Caco-2 (cell line): ENCODE results near the gene KCND3. TPM values are rescaled to one million over a fixed set of nuclear protein-coding genes. Genes with fewer than 3 reads are reported as not detected.

ENCODE experiments used
- BruUV-seq: library from RNA; stranded (reverse); fragments of 400-500 nt; replicated peaks from 2 replicates; lab custom pipeline; 2021; lab: Mats Ljungman, UMichigan
- CTCF ChIA-PET: fragments of 300-600 bp; sonication (Branson Sonifier 250); formaldehyde crosslinking; loops from one replicate; lab custom pipeline; 2022; ENCODE audit warnings: antibody characterized with exemption; lab: Charles Lee
- POLR2A ChIA-PET: fragments of 300-600 bp; sonication (Branson Sonifier 250); formaldehyde crosslinking; loops from one replicate; lab custom pipeline; 2022; ENCODE audit warnings: antibody characterized with exemption; lab: Charles Lee
- DNase-seq, 2 experiments: peaks; one replicate each; pipeline versions ENCODE4 v3.0.0 to v3.0.0-alpha.2; 2020 to 2022
- H3K27me3 ChIP-seq: replicated peaks from 2 replicates; pipeline ENCODE4 v1.6.0; 2011; ENCODE audit warnings: low read length; ENCODE audit not compliant: control insufficient read depth, insufficient read depth
- H3K36me3 ChIP-seq: 2 replicates; pipeline ENCODE4 v1.5.1; 2011; ENCODE audit warnings: low read length; ENCODE audit not compliant: control insufficient read depth, insufficient read depth
- H3K4me1 ChIP-seq: fragments of 250-450 bp; sonication (Bioruptor Pico); 2 replicates; pipeline ENCODE4 v1.5.1; 2020; ENCODE audit warnings: mild to moderate bottlenecking
- H3K4me3 ChIP-seq: 2 replicates; pipeline ENCODE4 v1.5.1; 2011; ENCODE audit warnings: low read depth, mild to moderate bottlenecking, control low read depth, low read length
- H3K9me3 ChIP-seq: fragments of 250-450 bp; sonication (Bioruptor Pico); 2 replicates; pipeline ENCODE4 v1.5.1; 2020; ENCODE audit warnings: mild to moderate bottlenecking, moderate library complexity
- H3K27ac Mint-ChIP-seq: one replicate; pipeline ENCODE4 v1.8.0; 2022; ENCODE audit warnings: mixed read lengths; ENCODE audit not compliant: unreplicated experiment
- H3K27me3 Mint-ChIP-seq: one replicate; pipeline ENCODE4 v1.8.0; 2022; ENCODE audit warnings: mixed read lengths; ENCODE audit not compliant: insufficient read depth, unreplicated experiment
- H3K36me3 Mint-ChIP-seq: one replicate; pipeline ENCODE4 v1.8.0; 2022; ENCODE audit warnings: mild to moderate bottlenecking, mixed read lengths; ENCODE audit not compliant: insufficient read depth, unreplicated experiment
- H3K4me1 Mint-ChIP-seq: one replicate; pipeline ENCODE4 v1.8.0; 2022; ENCODE audit warnings: low read depth, mixed read lengths; ENCODE audit not compliant: unreplicated experiment
- H3K4me3 Mint-ChIP-seq: one replicate; pipeline ENCODE4 v1.8.0; 2022; ENCODE audit warnings: mild to moderate bottlenecking, moderate library complexity, mixed read lengths; ENCODE audit not compliant: unreplicated experiment
- H3K9me3 Mint-ChIP-seq: one replicate; pipeline ENCODE4 v1.8.0; 2022; ENCODE audit warnings: mixed read lengths; ENCODE audit not compliant: unreplicated experiment
- CTCF ChIP-seq, 2 experiments: fragments of 200-600 bp in 1 of 2; IDR thresholded peaks; 1 replicate in 1 of 2; 2 replicates in 1 of 2; pipeline versions ENCODE4 v1.5.1 to v1.8.0; 2011 to 2022; ENCODE audit warnings: antibody characterized with exemption in 1 of 2, control low read depth in 1 of 2, inconsistent platforms in 1 of 2, low read depth in 1 of 2, low read length in 1 of 2, mild to moderate bottlenecking in 1 of 2, moderate library complexity in 1 of 2; ENCODE audit not compliant: insufficient read depth in 1 of 2, severe bottlenecking in 1 of 2, unreplicated experiment in 1 of 2
- intact Hi-C: fragments of 100-400 bp; cut with micrococcal nuclease; formaldehyde crosslinking; loops from one replicate; pipeline ENCODE4 v1.10.0; 2022; ENCODE audit not compliant: unreplicated experiment
- total RNA-seq: library from RNA; stranded (reverse); gene quantifications from 2 replicates; pipeline ENCODE4 v1.2.3, GENCODE V29; 2022

Gene KCND3
- total RNA-seq, 1 experiment from 2014 or later, result 5.1 TPM

- Mint-ChIP-seq H3K4me1 (no peaks in the 10 kb centered on the region), H3K9me3 (no peaks in the 10 kb centered on the region), H3K27ac (no peak overlapping the region), H3K36me3 (no peaks in the 10 kb centered on the region), H3K4me3 (no peak overlapping the region), H3K27me3 (peaks cover 3% of the 10 kb centered on the region)
- POLR2A ChIA-PET, result no interaction called here
- CTCF ChIA-PET, result interaction anchor here (0.7 to 1.9 kb wide), 3 partner anchors 62 to 191 kb away, joined by 3 to 7 read pairs (median 3); no protein-coding TSS in a partner anchor
- no peak for DNase-seq
- H3K4me3 ChIP-seq, result no peak overlapping the region
- H3K36me3 ChIP-seq, result no peaks in the 10 kb centered on the region
- peaks cover 22% of the 10 kb centered on the region for H3K4me1 ChIP-seq
- H3K9me3 ChIP-seq, result no peaks in the 10 kb centered on the region
- H3K27me3 ChIP-seq, result no peaks in the 10 kb centered on the region
- no TSS peak for BruUV-seq
- intact Hi-C loops, result loop anchor here (5.0 to 10.0 kb wide), 2 partner anchors 48 to 110 kb away; no protein-coding TSS in a partner anchor
- TF ChIP-seq CTCF (IDR thresholded peaks at IDR 0.05; ENCODE audit: insufficient read depth in 1 of 2, low read depth in 1 of 2, low read length in 1 of 2, severe bottlenecking in 1 of 2, unreplicated experiment in 1 of 2), result no peak
These were observed 3.0 kb upstream of the KCND3 start for GRCh38 chr1:111992476-111992875.

GRCh38 chr1:111990878-111991718 is 1.6 kb upstream of the KCND3 start:
- Mint-ChIP-seq H3K27ac (no peak overlapping the region), H3K9me3 (no peaks in the 10 kb centered on the region), H3K36me3 (no peaks in the 10 kb centered on the region), H3K27me3 (no peaks in the 10 kb centered on the region), H3K4me3 (peak overlapping the region; percentile 82), H3K4me1 (no peaks in the 10 kb centered on the region)
- peak; percentile 55 to 57 for DNase-seq
- no peaks in the 10 kb centered on the region for H3K9me3 ChIP-seq
- POLR2A ChIA-PET, result no interaction called here
- TF ChIP-seq CTCF (IDR thresholded peaks at IDR 0.05; ENCODE audit: insufficient read depth in 1 of 2, low read depth in 1 of 2, low read length in 1 of 2, severe bottlenecking in 1 of 2, unreplicated experiment in 1 of 2), result peak in 1 of 2 experiments; percentile 15
- H3K4me1 ChIP-seq, result peaks cover 22% of the 10 kb centered on the region
- intact Hi-C loops, result loop anchor here (1.0 to 10.0 kb wide), 3 partner anchors 16 to 109 kb away; no protein-coding TSS in a partner anchor
- CTCF ChIA-PET, result interaction anchor here (0.6 to 1.9 kb wide), 4 partner anchors 16 to 234 kb away, joined by 3 to 7 read pairs (median 3); no protein-coding TSS in a partner anchor
- no peaks in the 10 kb centered on the region for H3K36me3 ChIP-seq
- H3K4me3 ChIP-seq, result peak overlapping the region; percentile 58
- H3K27me3 ChIP-seq, result no peaks in the 10 kb centered on the region
- BruUV-seq, result no TSS peak

- DNase-seq, result peak in 1 of 2 experiments; percentile 29
- ChIA-PET POLR2A (no interaction called here), CTCF (interaction anchor here (0.6 to 1.9 kb wide), 2 partner anchors 189 to 233 kb away, joined by 3 to 7 read pairs; no protein-coding TSS in a partner anchor)
- H3K36me3 ChIP-seq, result no peaks in the 10 kb centered on the region
- BruUV-seq, result no TSS peak
- no peaks in the 10 kb centered on the region for H3K9me3 Mint-ChIP-seq
- H3K4me3 ChIP-seq, result peak overlapping the region; percentile 58
- TF ChIP-seq CTCF (IDR thresholded peaks at IDR 0.05; ENCODE audit: insufficient read depth in 1 of 2, low read depth in 1 of 2, low read length in 1 of 2, severe bottlenecking in 1 of 2, unreplicated experiment in 1 of 2), result peak in 1 of 2 experiments; percentile 6
- H3K4me1 Mint-ChIP-seq, result no peaks in the 10 kb centered on the region
- no peaks in the 10 kb centered on the region for H3K27me3 ChIP-seq
- H3K4me3 Mint-ChIP-seq, result peak overlapping the region; percentile 82
- H3K36me3 Mint-ChIP-seq, result no peaks in the 10 kb centered on the region
- intact Hi-C loops, result loop anchor here (5.0 to 10.0 kb wide), 2 partner anchors 45 to 108 kb away; no protein-coding TSS in a partner anchor
- H3K27ac Mint-ChIP-seq, result no peak overlapping the region
- H3K4me1 ChIP-seq, result peaks cover 22% of the 10 kb centered on the region
- no peaks in the 10 kb centered on the region for H3K27me3 Mint-ChIP-seq
- H3K9me3 ChIP-seq, result no peaks in the 10 kb centered on the region
These were observed 784 bp upstream of the KCND3 start for GRCh38 chr1:111990026-111990877.
